ENCODE measurements around the gene SESN1.

GRCh38 chr6:108946695-108947094 is 148.0 kb downstream of the SESN1 start:
- TF ChIP-seq YY1 (IDR thresholded peaks at IDR 0.05; ENCODE audit: insufficient read depth, insufficient read length) (no peak), ZNF274 (IDR thresholded peaks at IDR 0.05; ENCODE audit: low read depth, low read length) (no peak), SUZ12 (IDR thresholded peaks at IDR 0.05; ENCODE audit: extremely low read depth, insufficient read depth, insufficient read length) (no peak)
